ENCODE measurements around the gene CCDC196. TPM values are rescaled to one million over a fixed set of nuclear protein-coding genes. Genes with fewer than 3 reads are reported as not detected.
A peak's percentile ranks its signal among the peaks of the same experiment; 100 is the strongest.

The CCDC196 gene
- total RNA-seq, 1 donor from 2014 or later = not detected

- H3K27ac ChIP-seq = no peak overlapping the region
- no peaks in the 10 kb centered on the region for H3K9me3 ChIP-seq
- H3K36me3 ChIP-seq = no peaks in the 10 kb centered on the region
- intact Hi-C loops (cut with DNase I) = no loop called here
- TF ChIP-seq POLR2AphosphoS5 (IDR thresholded peaks at IDR 0.05; ENCODE audit: insufficient read depth in 1 of 2, low read depth in 1 of 2) = no peak
- no peak for TF ChIP-seq POLR2A (IDR thresholded peaks at IDR 0.05)
- TF ChIP-seq, protein P1, sequence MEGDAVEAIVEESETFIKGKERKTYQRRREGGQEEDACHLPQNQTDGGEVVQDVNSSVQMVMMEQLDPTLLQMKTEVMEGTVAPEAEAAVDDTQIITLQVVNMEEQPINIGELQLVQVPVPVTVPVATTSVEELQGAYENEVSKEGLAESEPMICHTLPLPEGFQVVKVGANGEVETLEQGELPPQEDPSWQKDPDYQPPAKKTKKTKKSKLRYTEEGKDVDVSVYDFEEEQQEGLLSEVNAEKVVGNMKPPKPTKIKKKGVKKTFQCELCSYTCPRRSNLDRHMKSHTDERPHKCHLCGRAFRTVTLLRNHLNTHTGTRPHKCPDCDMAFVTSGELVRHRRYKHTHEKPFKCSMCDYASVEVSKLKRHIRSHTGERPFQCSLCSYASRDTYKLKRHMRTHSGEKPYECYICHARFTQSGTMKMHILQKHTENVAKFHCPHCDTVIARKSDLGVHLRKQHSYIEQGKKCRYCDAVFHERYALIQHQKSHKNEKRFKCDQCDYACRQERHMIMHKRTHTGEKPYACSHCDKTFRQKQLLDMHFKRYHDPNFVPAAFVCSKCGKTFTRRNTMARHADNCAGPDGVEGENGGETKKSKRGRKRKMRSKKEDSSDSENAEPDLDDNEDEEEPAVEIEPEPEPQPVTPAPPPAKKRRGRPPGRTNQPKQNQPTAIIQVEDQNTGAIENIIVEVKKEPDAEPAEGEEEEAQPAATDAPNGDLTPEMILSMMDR (IDR thresholded peaks at IDR 0.05) = no peak
- no peak overlapping the region for H3K4me3 ChIP-seq
- no peaks in the 10 kb centered on the region for H3K4me1 ChIP-seq
- no peak for DNase-seq (ENCODE audit: extremely low spot score in 2 of 2)
- H3K27me3 ChIP-seq = no peaks in the 10 kb centered on the region
Measured at GRCh38 chr14:66493750-66494149, 7.6 kb downstream of the CCDC196 start.

- Histone ChIP-seq H3K27ac (no peak overlapping the region), H3K4me1 (no peaks in the 10 kb centered on the region), H3K4me3 (no peak overlapping the region), H3K36me3 (no peaks in the 10 kb centered on the region), H3K9me3 (no peaks in the 10 kb centered on the region), H3K27me3 (no peaks in the 10 kb centered on the region)
- intact Hi-C loops (cut with DNase I) = no loop called here
- DNase-seq (ENCODE audit: extremely low spot score in 2 of 2) = no peak
- no peak for TF ChIP-seq POLR2AphosphoS5 (IDR thresholded peaks at IDR 0.05; ENCODE audit: insufficient read depth in 1 of 2, low read depth in 1 of 2)
- TF ChIP-seq, protein P1 (IDR thresholded peaks at IDR 0.05) = peak; percentile 40 to 63 (median 61)
Measured at GRCh38 chr14:66495218-66496098, 9.3 kb downstream of the CCDC196 start.

DNA sequence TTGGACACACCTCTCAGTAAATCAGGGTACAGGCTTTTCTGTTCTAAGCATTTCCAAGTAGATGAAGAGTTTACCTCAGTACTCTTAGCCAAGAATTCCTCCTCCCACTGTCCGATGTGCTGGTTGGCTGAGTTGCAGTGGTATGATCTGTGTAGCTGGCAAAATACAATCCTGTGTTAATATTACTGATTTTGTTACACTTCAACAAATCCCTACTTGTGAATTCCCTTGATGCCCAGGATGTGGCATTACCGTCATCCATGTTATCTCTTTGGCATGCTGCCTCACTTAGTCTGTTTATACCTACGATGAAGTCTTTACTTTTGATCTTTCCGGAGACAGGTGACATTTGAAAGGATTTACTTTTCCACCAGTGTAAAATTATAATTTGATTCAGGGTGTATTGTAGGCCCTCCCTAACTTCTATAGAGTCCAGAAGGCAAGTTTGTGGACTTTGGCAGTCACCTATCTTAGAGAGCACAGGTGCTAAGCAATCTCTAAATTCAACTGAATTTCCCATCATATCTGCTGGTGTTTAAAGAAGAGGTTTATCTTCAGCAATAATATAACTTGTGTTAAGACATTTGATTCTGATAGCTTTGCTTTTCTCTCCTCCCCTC lies 10.1 kb downstream of the CCDC196 start:
- TF ChIP-seq POLR2AphosphoS5 (IDR thresholded peaks at IDR 0.05; ENCODE audit: insufficient read depth in 1 of 2, low read depth in 1 of 2) (no peak), POLR2A (IDR thresholded peaks at IDR 0.05) (no peak)
- TF ChIP-seq, protein P1 (IDR thresholded peaks at IDR 0.05) = no peak
- intact Hi-C loops (cut with DNase I) = no loop called here

GRCh38 chr14:66496911-66497310 lies 10.7 kb downstream of the CCDC196 start:
- intact Hi-C loops (cut with DNase I) = no loop called here
- Histone ChIP-seq H3K27me3 (no peaks in the 10 kb centered on the region), H3K27ac (no peak overlapping the region), H3K4me3 (no peak overlapping the region), H3K4me1 (no peaks in the 10 kb centered on the region), H3K9me3 (no peaks in the 10 kb centered on the region), H3K36me3 (no peaks in the 10 kb centered on the region)
- DNase-seq (ENCODE audit: extremely low spot score in 2 of 2) = no peak
- no peak for TF ChIP-seq POLR2A (IDR thresholded peaks at IDR 0.05)
- TF ChIP-seq, protein P1 (IDR thresholded peaks at IDR 0.05) = no peak
- TF ChIP-seq POLR2AphosphoS5 (IDR thresholded peaks at IDR 0.05; ENCODE audit: insufficient read depth in 1 of 2, low read depth in 1 of 2) = no peak

More for the DNA sequence above, 10.1 kb downstream of the CCDC196 start:
- no peaks in the 10 kb centered on the region for H3K4me1 ChIP-seq
- no peak for DNase-seq (ENCODE audit: extremely low spot score in 2 of 2)
- no peaks in the 10 kb centered on the region for H3K36me3 ChIP-seq
- no peak overlapping the region for H3K27ac ChIP-seq
- no peak overlapping the region for H3K4me3 ChIP-seq
- no peaks in the 10 kb centered on the region for H3K9me3 ChIP-seq
- no peaks in the 10 kb centered on the region for H3K27me3 ChIP-seq

DNA sequence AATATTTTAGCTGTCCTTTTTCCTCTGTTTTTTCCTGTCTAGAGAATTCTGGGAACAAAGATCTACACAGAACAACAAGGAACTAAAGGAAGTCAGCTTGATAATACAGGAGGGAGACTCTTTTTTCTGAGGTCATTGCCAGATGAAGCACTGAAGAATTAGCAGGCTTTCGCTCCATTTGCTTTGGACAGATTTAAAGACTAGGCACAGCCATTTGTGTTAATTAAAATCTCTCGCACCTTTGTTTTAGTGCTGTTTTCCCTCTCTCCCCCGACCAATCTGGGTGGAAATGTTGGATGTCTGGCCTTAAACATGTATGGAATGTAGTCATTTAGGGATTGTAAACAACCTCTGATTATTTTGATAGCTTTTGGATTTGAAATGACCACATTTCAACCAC lies 12.1 kb downstream of the CCDC196 start:
- DNase-seq (ENCODE audit: extremely low spot score in 2 of 2) = no peak
- no peak for TF ChIP-seq POLR2A (IDR thresholded peaks at IDR 0.05)
- no peak for TF ChIP-seq POLR2AphosphoS5 (IDR thresholded peaks at IDR 0.05; ENCODE audit: insufficient read depth in 1 of 2, low read depth in 1 of 2)
- TF ChIP-seq, protein P1 (IDR thresholded peaks at IDR 0.05) = no peak
- Histone ChIP-seq H3K27me3 (no peaks in the 10 kb centered on the region), H3K4me3 (no peak overlapping the region), H3K36me3 (no peaks in the 10 kb centered on the region), H3K4me1 (no peaks in the 10 kb centered on the region), H3K9me3 (no peaks in the 10 kb centered on the region), H3K27ac (no peak overlapping the region)
- intact Hi-C loops (cut with DNase I) = no loop called here
